Endodermal cell (in vitro differentiated cells): ENCODE measurements around the gene CGN. TPM values are rescaled to one million over a fixed set of nuclear protein-coding genes. Genes with fewer than 3 reads are reported as not detected.

Experiments
- DNase-seq: peaks from one replicate; pipeline ENCODE4 v3.0.0-alpha.2; 2017
- H3K27ac ChIP-seq: 2 replicates; pipeline ENCODE4 v1.5.1; 2013; ENCODE audit warnings: mild to moderate bottlenecking, low read depth, low read length, moderate library complexity
- H3K27me3 ChIP-seq: 2 replicates; pipeline ENCODE4 v1.6.1; 2013; ENCODE audit warnings: mild to moderate bottlenecking, low read length, moderate library complexity; ENCODE audit not compliant: insufficient read depth, control insufficient read depth, poor library complexity, severe bottlenecking
- H3K36me3 ChIP-seq: 2 replicates; pipeline ENCODE4 v1.7.0; 2013; ENCODE audit warnings: mild to moderate bottlenecking, low read length, moderate library complexity; ENCODE audit not compliant: control insufficient read depth, insufficient read depth
- H3K4me1 ChIP-seq: one replicate; pipeline ENCODE4 v1.7.0; 2013; ENCODE audit warnings: low read length; ENCODE audit not compliant: control insufficient read depth, insufficient read depth
- H3K4me3 ChIP-seq: 2 replicates; pipeline ENCODE4 v1.5.1; 2013; ENCODE audit warnings: mild to moderate bottlenecking, low read length, moderate library complexity
- H3K9ac ChIP-seq: 2 replicates; pipeline ENCODE4 v1.6.1; 2013; ENCODE audit warnings: mild to moderate bottlenecking, low read length, moderate library complexity; ENCODE audit not compliant: poor library complexity, severe bottlenecking; ENCODE audit errors: extremely low read depth
- H3K9me3 ChIP-seq: 2 replicates; pipeline ENCODE4 v1.6.1; 2013; ENCODE audit warnings: mild to moderate bottlenecking, low read length, moderate library complexity; ENCODE audit not compliant: control insufficient read depth
- H3K27ac Mint-ChIP-seq: 2 replicates; pipeline ENCODE4 v1.8.0; 2020; ENCODE audit warnings: mixed read lengths
- H3K27me3 Mint-ChIP-seq: 2 replicates; pipeline ENCODE4 v1.8.0; 2021; ENCODE audit warnings: mild to moderate bottlenecking, mixed read lengths; ENCODE audit not compliant: insufficient read depth
- H3K36me3 Mint-ChIP-seq: 2 replicates; pipeline ENCODE4 v1.8.0; 2020; ENCODE audit warnings: low read depth, mixed read lengths
- H3K4me1 Mint-ChIP-seq: 2 replicates; pipeline ENCODE4 v1.8.0; 2020; ENCODE audit warnings: mixed read lengths
- H3K4me3 Mint-ChIP-seq: 2 replicates; pipeline ENCODE4 v1.8.0; 2020; ENCODE audit warnings: mild to moderate bottlenecking, moderate library complexity, mixed read lengths
- H3K9me3 Mint-ChIP-seq: 2 replicates; pipeline ENCODE4 v1.8.0; 2020; ENCODE audit warnings: mild to moderate bottlenecking, mixed read lengths
- WGBS, 2 experiments: methylation state at CpG; one replicate each; pipeline versions ENCODE4 v1.1.5 to v1.1.7; 2013; ENCODE audit warnings: missing lambda C conversion rate in 2 of 2, mixed read lengths in 1 of 2; ENCODE audit not compliant: insufficient coverage in 1 of 2, insufficient read length in 1 of 2; 5-methylcytosine and 5-hydroxymethylcytosine counted together
- total RNA-seq, 2 donors: library from RNA; stranded (reverse); fragmentation: NEBNext Ultra II Directional in 1 of 2; extraction: Animal tissue kit (Norgen Biotek cat#: 25700) in 1 of 2; gene quantifications; 2 replicates in 1 of 2; 3 replicates in 1 of 2; pipeline ENCODE4 v1.2.1, GENCODE V29; 2021
- TF ChIP-seq, protein P1 (sequence below): fragments of 200-600 bp; sonication (generic); conservative IDR thresholded peaks from 2 replicates; pipeline ENCODE4 v1.5.0; 2021; ENCODE audit warnings: antibody characterized with exemption, mild to moderate bottlenecking

CGN gene
- total RNA-seq, 2 donors from 2014 or later, result 39.7 to 39.9 TPM

- WGBS, 2 experiments, result 93 to 98% methylated on average over 9 to 18 of the region's 18 CpGs
- TF ChIP-seq, protein P1, sequence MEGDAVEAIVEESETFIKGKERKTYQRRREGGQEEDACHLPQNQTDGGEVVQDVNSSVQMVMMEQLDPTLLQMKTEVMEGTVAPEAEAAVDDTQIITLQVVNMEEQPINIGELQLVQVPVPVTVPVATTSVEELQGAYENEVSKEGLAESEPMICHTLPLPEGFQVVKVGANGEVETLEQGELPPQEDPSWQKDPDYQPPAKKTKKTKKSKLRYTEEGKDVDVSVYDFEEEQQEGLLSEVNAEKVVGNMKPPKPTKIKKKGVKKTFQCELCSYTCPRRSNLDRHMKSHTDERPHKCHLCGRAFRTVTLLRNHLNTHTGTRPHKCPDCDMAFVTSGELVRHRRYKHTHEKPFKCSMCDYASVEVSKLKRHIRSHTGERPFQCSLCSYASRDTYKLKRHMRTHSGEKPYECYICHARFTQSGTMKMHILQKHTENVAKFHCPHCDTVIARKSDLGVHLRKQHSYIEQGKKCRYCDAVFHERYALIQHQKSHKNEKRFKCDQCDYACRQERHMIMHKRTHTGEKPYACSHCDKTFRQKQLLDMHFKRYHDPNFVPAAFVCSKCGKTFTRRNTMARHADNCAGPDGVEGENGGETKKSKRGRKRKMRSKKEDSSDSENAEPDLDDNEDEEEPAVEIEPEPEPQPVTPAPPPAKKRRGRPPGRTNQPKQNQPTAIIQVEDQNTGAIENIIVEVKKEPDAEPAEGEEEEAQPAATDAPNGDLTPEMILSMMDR, result no peak
These were observed 18.6 kb downstream of the CGN start for GRCh38 chr1:151529781-151530180.

GRCh38 chr1:151530461-151530860 is 19.3 kb downstream of the CGN start:
- peaks cover 46% of the 10 kb centered on the region for H3K36me3 Mint-ChIP-seq

More at GRCh38 chr1:151529781-151530180, 18.6 kb downstream of the CGN start:
- Histone ChIP-seq H3K9ac (no peak overlapping the region), H3K4me1 (no peaks in the 10 kb centered on the region), H3K27ac (no peak overlapping the region), H3K4me3 (no peak overlapping the region), H3K27me3 (no peaks in the 10 kb centered on the region), H3K9me3 (no peaks in the 10 kb centered on the region), H3K36me3 (peaks cover 67% of the 10 kb centered on the region)
- H3K9me3 Mint-ChIP-seq, result no peaks in the 10 kb centered on the region
- H3K4me3 Mint-ChIP-seq, result no peak overlapping the region
- peaks cover 51% of the 10 kb centered on the region for H3K36me3 Mint-ChIP-seq
- no peak overlapping the region for H3K27ac Mint-ChIP-seq
- no peaks in the 10 kb centered on the region for H3K4me1 Mint-ChIP-seq
- no peak for DNase-seq
- no peaks in the 10 kb centered on the region for H3K27me3 Mint-ChIP-seq

GRCh38 chr1:151533870-151534269 is 22.7 kb downstream of the CGN start:
- H3K4me3 ChIP-seq, result no peak overlapping the region
- no peaks in the 10 kb centered on the region for H3K9me3 ChIP-seq
- H3K36me3 ChIP-seq, result peaks cover 77% of the 10 kb centered on the region
- H3K4me3 Mint-ChIP-seq, result no peak overlapping the region
- peaks cover 54% of the 10 kb centered on the region for H3K36me3 Mint-ChIP-seq
- H3K9me3 Mint-ChIP-seq, result no peaks in the 10 kb centered on the region
- peaks cover 2% of the 10 kb centered on the region for H3K4me1 Mint-ChIP-seq
- no peak for DNase-seq
- no peak overlapping the region for H3K27ac ChIP-seq
- TF ChIP-seq, protein P1, result no peak
- peaks cover 3% of the 10 kb centered on the region for H3K4me1 ChIP-seq
- no peaks in the 10 kb centered on the region for H3K27me3 ChIP-seq
- no peaks in the 10 kb centered on the region for H3K27me3 Mint-ChIP-seq
- 82 to 91% methylated on average over 9 to 10 of the region's 10 CpGs for WGBS, 2 experiments
- H3K27ac Mint-ChIP-seq, result no peak overlapping the region
- no peak overlapping the region for H3K9ac ChIP-seq

More at GRCh38 chr1:151530461-151530860, 19.3 kb downstream of the CGN start:
- Histone ChIP-seq H3K36me3 (peaks cover 68% of the 10 kb centered on the region), H3K9ac (no peak overlapping the region), H3K9me3 (no peaks in the 10 kb centered on the region), H3K4me1 (peaks cover under 1% of the 10 kb centered on the region), H3K27me3 (no peaks in the 10 kb centered on the region), H3K4me3 (no peak overlapping the region), H3K27ac (no peak overlapping the region)
- WGBS, 2 experiments, result 87 to 94% methylated on average over 2 to 11 of the region's 11 CpGs
- Mint-ChIP-seq H3K9me3 (no peaks in the 10 kb centered on the region), H3K4me3 (no peak overlapping the region), H3K27ac (no peak overlapping the region), H3K27me3 (no peaks in the 10 kb centered on the region), H3K4me1 (no peaks in the 10 kb centered on the region)
- no peak for DNase-seq
- TF ChIP-seq, protein P1, result no peak
